Smooth muscle cell of the brain vasculature (primary cell): Measurements from ENCODE around the gene MCEE.
A peak's percentile ranks its signal among the peaks of the same experiment; 100 is the strongest.
"Not testable (repeated sequence)": the region's sequence is repeated elsewhere in the genome, so short reads cannot be mapped to it uniquely, and the experiment has no call there.

Source experiments
- DNase-seq: peaks from one replicate; pipeline ENCODE4 v3.0.0-alpha.2; 2012; ENCODE audit warnings: low read depth, low spot score

Gene MCEE

DNA sequence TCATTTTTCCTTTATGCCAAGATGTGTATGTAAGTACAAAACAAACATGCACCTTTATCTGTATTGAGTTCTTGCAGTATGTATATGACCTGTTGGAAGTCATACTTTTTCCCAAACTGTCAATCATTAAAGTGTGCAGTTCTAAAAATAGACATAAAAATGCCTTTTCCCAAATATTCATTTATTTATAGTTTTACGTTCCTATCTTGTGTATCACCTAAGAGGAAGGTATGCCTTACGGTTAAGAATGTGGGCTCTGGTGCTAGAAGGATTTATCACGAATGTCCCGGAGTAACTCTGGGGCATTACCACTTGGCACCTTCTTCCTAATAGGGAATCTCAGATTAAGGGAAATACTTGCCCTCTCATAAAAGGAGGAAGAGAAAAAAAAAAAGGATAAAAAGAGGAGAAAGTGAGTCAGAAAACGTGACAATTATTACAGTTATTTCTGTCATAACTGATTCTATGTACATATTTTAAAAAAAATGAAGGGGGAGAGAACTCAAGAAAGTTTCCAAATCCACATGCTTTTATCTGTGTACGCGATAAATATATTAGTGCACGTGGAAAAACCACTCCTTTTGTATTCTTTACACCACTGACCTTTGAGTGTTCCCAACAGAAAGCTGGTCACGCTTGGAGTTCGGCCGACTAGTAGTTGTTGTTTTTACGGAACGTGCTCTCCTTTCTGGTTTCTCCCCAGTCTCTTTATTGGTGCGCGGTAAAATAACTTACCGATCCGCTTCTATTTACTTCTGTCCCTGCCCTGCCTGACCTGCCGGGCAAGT is 721 bp downstream of the MCEE start:
- DNase-seq: no peak

DNA sequence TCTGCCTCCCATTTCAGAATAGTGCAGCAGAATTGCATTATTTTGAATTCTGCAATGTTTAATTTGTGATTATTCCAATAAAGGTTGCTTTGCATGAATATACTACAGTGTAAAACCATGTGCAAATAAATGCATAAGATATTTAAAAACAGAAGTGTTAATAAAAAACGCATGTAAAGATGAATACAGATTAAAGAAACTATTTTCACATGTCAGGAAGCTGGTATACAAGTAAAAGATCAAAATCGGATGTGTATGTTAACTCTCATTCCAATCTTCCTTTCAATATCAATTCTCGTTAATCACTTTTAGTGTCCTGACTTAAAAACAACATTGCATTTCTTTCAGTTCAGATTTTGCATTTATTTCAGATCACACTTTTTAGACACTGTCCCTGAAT is 3.1 kb downstream of the MCEE start:
- no peak for DNase-seq

DNA sequence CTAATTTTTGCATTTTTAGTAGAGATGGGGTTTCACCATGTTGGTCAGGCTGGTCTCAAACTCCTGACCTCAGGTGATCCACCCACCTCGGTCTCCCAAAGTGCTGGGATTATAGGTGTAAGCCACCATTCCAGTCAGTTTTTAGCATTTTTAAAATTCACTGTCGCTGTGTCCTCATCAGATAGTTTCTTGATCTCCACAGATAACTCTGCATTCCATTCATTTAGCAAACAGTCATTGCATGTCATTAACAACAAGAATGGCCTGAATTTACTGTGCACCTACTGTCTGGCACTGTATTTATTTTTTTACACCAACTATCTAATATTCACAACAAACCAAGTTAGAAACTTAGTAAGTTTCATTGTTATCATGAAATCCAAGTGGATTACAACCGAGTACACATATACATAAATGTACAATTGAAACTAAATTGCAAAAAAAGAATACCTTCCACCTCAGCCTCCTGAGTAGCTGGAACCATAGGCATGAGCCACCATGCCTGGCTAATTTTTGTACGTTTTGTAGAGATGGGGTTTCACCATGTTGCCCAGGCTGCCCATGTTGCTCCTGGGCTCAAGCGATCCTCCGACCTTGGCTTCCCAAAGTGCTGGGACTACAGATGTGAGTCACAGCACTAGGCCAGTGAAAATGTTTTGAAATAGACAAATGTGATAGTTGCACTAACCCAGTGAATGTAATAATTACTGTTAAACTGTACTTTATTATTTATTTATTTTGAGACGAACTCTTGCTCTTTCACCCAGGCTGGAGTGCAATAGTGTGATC is 4.3 kb downstream of the MCEE start:
- DNase-seq: no peak

DNA sequence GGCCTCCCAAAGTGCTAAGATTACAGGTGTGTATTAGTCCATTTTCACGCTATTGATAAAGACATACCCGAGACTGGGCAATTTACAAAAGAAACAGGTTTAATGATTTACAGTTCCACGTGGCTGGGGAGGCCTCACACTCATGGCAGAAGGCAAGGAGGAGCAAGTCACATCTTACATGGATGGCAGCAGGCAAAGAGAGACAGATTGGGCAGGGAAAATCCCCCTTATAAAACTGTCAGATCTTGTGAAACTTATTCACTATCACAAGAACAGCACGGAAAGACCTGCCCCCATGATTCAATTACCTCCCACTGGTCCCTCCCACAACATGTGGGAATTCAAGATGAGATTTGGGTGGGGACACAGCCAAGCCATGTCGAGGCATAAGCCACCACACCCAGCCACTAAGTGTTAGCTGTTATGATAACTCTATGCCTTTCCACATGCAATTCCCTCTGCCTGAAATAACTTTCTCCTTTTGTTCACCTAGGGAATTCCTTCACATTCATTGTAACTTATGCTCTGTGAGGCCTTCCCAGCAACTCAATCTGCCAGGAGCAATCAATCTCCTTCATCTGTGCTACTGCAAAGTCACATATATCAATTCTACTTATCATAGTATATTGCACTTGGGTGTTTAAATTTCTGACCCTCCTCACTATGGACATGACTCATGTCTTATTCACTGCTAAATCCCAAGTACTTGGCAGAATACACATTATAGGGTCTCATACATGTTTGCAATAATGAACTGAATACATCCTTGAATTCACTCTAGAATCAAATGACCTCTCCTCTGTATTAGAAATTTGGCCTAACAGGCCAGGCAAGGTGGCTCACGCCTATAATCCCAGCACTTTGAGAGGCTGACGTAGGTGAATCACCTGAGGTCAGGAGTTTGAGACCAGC is 7.4 kb downstream of the MCEE start:
- no peak for DNase-seq

DNA sequence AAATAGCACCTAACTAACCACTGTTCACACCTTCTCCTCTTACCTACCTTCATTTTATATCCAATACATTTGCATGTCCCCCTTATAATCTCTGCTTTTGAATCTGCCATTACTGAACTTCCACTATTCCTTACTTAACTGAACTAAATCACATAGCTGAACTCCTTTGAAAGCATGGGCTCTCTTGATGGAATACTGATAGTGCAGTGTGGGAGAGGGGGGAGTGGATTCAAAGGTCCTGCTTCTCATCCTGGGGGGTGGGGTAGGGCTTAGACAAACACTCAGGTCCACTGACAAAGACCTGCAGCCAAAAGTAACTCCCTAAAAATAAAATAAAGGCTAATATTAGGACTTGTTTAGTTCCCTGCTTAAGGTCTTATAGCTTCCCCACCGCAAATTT is 8.6 kb downstream of the MCEE start:
- DNase-seq: no peak

DNA sequence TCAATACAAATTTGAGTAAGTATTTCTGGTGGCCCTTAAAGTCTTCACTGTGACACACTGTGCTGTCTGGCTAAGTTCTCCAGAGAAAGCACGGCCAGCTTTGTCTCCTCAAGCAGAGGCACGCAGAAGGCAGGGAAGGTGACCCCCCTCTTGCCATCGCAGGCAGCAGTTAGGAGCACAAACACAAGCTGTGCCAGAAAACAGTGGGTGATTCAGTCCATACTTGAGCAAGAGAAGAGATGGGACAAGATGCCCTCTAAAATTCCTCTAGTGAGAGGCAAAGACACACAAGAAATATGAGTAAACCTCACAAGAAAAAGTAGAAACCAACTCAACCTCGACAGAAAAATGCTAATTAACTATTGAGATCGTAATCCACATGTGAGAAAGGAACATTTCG is 9.8 kb downstream of the MCEE start:
- no peak for DNase-seq

DNA sequence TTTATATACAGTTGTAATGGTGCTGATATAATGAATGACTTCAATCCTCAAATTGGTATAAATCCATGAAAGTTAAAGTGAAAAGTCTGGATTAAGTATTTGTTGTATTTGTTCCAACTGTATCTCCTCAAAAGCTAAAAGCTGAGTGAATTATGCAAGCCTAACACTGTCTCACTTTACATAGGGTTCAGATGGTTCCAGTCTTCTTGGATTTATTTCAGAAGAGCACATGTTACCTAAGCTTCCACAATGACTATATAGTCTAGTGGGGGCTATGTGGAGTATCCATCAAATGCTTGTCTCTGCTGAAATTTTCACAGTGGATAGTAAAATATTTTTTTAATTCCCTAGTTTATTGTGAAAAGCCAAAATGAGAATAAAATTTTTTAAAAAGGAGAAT is 13.0 kb downstream of the MCEE start:
- DNase-seq: no peak

DNA sequence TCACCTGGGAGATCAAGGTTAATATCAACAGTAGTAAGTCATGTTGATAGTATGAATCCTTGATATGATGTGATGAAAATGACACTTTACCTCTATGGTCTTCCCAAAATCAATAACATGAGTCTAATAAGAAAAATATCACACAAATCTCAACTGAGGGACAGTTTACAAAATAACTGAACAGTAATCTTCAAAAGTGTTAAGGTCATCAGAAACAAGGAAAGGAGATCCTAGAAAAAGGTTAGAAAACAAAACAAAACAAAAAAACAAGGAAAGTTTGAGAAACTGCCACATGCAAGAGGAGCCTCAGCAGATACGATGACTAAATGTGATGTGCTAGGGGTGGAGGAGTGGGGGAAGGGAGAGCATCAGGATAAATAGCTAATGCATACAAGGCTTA is 16.2 kb downstream of the MCEE start:
- DNase-seq: no peak

DNA sequence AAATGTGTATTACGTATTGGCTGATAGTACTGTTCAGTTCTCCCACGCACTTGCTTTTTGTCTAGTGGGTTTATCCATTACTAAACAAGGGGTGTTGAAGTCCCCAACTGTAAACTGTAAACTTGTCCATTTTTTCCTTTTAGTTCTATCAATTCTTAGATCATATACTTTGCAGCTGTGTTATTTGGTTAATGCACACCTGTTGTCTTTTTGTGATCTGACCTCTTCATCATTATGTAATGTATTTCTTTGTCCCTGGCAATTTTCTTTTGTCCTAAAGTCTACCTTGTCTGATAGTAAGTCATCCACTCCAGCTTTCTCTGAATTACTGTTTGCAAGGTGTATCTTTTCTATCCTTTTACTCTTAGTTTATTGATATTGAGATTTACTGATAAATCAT is 21.9 kb downstream of the MCEE start:
- DNase-seq: no peak

DNA sequence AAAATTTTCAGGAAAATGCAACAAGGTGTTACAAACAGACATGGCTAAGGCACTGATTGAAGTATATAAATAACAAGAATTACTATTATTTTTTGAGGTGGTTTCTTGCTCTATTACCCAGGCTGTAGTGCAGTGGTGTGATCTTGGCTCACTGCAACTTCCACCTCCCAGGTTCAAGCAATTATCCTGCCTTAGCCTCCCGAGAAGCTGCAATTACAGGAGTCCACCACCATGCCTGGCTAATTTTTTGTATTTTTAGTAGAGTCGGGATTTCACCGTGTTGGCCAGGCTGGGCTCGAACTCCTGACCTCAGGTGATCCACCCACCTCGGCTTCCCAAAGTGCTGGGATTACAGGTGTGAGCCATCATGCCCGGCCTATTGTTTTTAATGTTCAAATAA is 23.6 kb downstream of the MCEE start:
- not testable (repeated sequence) for DNase-seq

DNA sequence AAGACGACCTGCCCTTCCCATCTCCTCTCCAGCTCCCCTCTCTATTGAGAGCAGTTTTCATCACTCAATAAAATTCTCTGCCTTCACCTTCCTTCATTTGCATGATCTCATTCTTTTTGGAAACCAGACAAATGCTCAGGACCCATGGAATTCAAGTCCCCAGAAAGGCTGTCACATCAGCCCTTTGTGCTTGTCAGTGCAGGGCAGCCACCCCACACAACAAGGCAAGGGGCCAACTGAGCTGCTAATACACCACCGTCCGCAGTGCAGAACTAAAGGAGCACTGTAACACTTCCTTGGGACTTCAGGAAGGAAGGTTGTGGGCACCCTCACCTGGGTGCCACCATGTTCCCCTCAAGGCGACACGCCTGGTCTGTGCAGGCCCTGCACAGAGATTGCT is 26.2 kb downstream of the MCEE start:
- no peak for DNase-seq

DNA sequence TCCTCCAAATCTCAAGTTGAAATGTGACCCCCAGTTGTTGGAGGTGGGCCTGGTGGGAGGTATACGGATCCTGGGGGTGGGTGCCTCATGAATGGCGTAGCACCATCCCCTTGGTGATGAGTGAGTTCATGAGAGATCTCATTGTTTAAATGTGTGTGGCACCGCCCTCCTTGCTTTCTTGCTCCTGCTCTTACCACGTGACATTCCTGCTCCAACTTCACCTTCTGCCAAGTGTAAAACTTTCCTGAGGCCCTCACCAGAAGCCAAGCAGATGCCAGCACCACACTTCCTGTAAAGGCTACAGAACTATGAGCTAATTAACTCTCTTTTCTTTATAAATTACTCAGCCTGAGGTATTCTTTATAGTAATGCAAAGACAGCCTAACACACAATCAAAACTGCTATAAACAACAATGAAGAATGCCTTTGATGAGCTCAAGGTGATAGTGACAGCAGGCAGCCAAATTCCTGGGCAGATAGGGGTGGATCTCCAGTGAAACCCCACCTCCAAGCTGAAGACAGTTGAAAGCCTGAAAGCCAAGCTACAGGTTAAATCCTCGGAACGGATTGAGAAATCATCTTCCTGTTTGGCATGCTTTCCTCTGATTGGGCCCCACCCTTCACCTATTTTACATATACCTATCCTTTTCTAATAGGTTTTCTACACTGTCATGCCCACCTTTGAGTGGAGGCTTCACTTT is 26.9 kb downstream of the MCEE start:
- DNase-seq: no peak

DNA sequence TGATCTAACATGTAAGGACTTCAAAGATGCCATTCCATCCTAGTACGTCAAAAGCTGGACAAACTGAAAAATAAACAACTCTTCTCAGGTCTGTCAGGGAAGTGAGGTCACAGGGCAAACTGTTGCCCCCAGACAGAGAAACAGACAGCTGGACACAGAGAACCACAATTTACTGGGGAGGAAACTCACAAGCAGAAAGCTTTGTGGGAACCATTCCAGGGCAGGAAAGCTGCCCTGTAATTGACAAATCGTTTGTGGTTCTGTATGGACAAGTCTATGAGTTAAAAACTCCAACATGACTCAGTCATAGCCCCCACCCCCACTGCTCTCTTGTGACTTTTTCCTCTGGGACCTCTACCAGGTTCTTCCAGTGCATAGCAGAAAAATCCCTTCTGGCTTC is 28.4 kb downstream of the MCEE start:
- DNase-seq: peak; percentile 13

DNA sequence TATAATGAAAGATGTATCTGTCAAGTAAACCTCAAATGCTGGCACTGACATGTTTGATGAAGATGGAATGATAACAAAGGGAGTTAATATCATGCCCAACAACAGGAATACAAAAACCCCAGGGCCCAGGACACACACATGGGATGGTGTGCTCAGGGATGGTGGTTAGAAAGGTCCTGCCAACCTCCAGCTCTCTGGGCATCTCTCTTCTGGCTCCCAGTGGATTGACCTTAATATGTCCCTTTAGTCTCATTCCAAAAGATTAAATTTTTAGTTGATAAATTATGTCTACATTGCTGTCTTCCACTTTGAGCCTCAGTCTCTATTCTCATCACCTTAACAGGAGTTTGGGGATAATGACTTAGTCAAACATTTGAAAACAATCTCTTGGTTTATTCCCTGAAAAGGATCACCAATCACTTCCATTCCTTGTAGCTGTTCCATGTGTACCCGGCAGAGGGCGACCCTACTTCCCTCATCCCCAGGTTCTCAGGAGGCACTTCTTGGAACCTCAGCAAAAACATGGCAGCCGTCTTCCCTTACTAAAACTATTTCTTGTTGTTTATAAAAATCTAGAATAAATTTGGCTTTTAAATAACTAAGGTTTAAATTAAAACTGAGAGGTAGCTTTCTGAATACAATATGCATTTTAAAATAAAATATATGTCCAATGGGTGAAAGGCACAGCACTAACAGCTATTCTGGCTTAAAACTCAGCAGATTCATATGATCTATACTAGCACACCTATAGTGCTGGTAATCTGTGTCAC is 29.6 kb downstream of the MCEE start:
- peak; percentile 24 for DNase-seq

DNA sequence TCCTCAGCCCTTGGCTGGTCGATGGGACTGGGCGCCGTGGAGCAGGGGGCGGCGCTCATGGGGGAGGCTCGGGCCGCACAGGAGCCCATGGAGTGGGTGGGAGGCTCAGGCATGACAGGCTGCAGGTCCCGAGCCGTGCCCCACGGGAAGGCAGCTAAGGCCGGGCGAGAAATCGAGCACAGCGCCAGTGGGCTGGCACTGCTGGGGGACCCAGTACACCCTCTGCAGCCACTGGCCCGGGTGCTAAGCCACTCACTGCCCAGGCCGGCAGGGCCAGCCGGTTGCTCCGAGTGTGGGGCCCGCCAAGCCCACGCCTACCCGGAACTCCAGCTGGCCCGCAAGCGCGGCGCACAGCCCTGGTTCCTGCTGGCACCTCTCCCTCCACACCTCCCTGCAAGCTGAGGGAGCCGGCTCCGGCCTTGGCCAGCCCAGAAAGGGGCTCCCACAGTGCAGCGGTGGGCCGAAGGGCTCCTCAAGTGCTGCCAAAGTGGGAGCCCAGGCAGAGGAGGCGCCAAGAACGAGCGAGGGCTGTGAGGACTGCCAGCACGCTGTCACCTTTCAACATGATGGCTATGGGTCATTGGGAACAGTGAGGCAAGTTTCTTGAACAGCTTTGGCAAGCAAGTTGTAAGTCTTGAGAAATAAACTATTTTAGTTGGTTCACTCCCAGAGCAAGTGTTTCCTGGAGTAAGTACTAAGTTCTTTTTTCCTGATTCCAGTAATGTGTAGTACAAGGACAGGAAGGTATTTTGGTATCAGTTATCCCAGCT is 37.4 kb downstream of the MCEE start:
- not testable (repeated sequence) for DNase-seq

DNA sequence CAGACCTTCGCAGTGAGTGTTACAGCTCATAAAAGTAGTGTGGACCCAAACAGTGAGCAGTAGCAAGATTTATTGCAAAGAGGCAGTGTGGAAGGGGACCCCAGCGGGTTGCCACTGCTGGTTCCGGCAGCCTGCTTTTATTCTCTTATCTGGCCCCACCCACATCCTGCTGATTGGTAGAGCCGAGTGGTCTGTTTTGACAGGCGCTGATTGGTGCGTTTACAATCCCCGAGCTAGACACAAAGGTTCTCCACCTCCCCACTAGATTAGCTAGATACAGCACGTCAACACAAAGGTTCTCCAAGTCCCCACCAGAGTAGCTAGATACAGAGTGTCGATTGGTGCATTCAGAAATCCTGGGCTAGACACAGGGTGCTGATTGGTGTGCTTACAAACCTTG is 38.2 kb downstream of the MCEE start:
- not testable (repeated sequence) for DNase-seq

DNA sequence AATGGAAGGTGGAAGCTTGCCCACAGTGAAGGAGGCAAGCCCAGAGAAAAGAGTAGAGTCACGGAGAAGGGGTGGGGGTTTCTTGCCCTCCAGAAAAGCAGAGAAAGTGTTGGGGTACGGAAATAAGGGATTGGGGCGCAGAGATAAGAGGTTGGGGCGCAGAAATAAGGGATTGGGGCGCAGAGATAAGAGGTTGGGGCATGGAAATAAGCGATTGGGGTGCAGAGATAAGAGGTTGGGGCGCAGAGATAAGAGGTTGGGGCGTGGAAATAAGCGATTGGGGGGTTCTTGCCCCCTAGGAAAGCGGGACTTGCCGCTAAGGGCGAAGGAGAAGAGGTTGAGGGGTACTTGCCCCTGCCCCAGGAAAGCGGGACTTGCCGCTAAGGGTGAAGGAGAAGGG is 40.6 kb downstream of the MCEE start:
- DNase-seq: not testable (repeated sequence)

DNA sequence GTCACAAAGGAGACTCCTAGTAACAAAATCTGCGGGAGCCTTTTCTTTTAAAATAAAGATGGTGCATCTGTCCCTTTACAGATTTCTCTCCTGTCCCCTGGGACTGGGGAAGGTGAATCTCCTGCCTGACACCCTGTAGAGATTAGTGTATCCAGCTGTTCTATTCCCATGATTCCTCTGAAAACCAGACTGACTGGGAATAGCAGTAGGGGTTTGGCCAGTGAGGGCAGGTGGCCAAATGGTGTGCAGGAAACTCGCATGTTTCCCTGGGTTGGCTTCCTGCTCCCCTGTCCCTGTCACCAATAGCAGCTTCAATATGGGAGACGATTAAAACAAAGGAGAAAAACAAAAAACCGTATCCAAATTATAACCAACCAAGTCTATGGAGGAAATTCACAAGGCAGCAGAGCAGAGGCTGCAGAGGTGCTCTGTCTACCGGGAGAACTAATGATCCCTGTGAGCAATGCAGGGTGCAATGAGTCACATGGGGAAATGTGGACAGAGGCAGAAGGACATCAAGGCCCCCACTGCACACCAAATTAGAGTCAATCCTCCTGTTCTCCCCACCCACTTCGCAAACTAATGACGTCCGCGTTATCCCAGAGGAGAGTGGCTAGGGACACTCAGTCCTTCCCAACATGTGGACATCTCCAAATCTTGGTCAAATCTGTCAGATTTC is 44.6 kb downstream of the MCEE start:
- not testable (repeated sequence) for DNase-seq

DNA sequence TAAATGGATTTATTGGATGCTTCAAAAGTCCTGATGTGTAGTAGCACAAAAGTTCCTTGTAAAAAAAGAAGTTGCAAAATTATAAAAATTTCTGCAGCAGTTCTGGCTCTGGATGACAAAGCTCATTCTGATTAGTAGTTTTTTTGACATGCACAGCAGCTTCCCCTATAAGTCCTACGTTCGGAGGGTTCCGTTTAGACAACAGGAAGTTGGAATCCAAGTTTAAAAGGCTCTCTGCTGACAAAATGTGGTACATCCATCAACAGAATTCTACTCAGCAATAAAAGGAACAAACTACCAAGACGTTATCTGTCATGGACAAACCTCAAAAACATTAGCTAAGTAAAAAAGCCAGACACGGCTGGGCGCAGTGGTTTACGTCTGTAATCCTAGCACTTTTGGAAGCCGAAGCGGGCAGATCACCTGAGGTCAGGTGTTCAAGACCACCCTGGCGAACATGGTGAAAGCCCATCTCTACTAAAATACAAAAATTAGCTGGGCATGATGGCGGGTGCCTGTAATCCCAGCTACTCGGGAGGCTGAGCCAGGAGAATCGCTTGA is 46.2 kb downstream of the MCEE start:
- DNase-seq: not testable (repeated sequence)
